Stomach smooth muscle (tissue), 2 donors: ENCODE results near the gene GGTLC2.
"Not testable (repeated sequence)": the region's sequence is repeated elsewhere in the genome, so short reads cannot be mapped to it uniquely, and the experiment has no call there.

ENCODE experiments used
- H3K27ac ChIP-seq: one replicate; pipeline ENCODE4 v1.7.0; 2013; ENCODE audit warnings: mild to moderate bottlenecking, low read length, inconsistent platforms
- H3K27me3 ChIP-seq, 2 donors: one replicate each; pipeline ENCODE4 v1.7.0; 2013; ENCODE audit warnings: low read length in 2 of 2; ENCODE audit not compliant: insufficient read depth in 2 of 2, control insufficient read depth in 1 of 2
- H3K36me3 ChIP-seq, 2 donors: one replicate each; pipeline ENCODE4 v1.7.0; 2013; ENCODE audit warnings: low read length in 2 of 2; ENCODE audit not compliant: control insufficient read depth in 2 of 2, insufficient read depth in 2 of 2
- H3K4me1 ChIP-seq: one replicate; pipeline ENCODE4 v1.7.0; 2013; ENCODE audit warnings: low read length; ENCODE audit not compliant: control insufficient read depth, insufficient read depth
- H3K4me3 ChIP-seq, 2 donors: one replicate each; pipeline ENCODE4 v1.7.0; 2013; ENCODE audit warnings: low read length in 2 of 2
- H3K9ac ChIP-seq, 2 donors: one replicate each; pipeline ENCODE4 v1.7.0; 2013; ENCODE audit warnings: low read length in 2 of 2, mild to moderate bottlenecking in 1 of 2
- H3K9me3 ChIP-seq, 2 donors: one replicate each; pipeline ENCODE4 v1.7.0; 2013; ENCODE audit warnings: low read length in 2 of 2; ENCODE audit not compliant: control insufficient read depth in 2 of 2
- donor health status: healthy.
- donor health status: Pancreatic carcinoma.

Gene GGTLC2

GRCh38 chr22:22683668-22684361 is 39.4 kb downstream of the GGTLC2 start:
- no peak overlapping the region for H3K9ac ChIP-seq
- H3K4me3 ChIP-seq, result no peak overlapping the region
- no peak overlapping the region for H3K27ac ChIP-seq
- H3K9me3 ChIP-seq, result no peaks in the 10 kb centered on the region
- no peaks in the 10 kb centered on the region for H3K27me3 ChIP-seq
- no peaks in the 10 kb centered on the region for H3K4me1 ChIP-seq
- H3K36me3 ChIP-seq, result no peaks in the 10 kb centered on the region

- Histone ChIP-seq H3K9ac (no peak overlapping the region), H3K27ac (no peak overlapping the region), H3K4me3 (no peak overlapping the region), H3K27me3 (no peaks in the 10 kb centered on the region), H3K36me3 (no peaks in the 10 kb centered on the region), H3K4me1 (no peaks in the 10 kb centered on the region), H3K9me3 (no peaks in the 10 kb centered on the region)
Observed at GRCh38 chr22:22684580-22685561, 40.5 kb downstream of the GGTLC2 start.

GRCh38 chr22:22685586-22685985 is 41.2 kb downstream of the GGTLC2 start:
- Histone ChIP-seq H3K9me3 (no peaks in the 10 kb centered on the region), H3K36me3 (no peaks in the 10 kb centered on the region), H3K9ac (no peak overlapping the region), H3K27me3 (no peaks in the 10 kb centered on the region), H3K4me1 (no peaks in the 10 kb centered on the region), H3K4me3 (no peak overlapping the region), H3K27ac (no peak overlapping the region)

GRCh38 chr22:22686202-22687115 is 42.0 kb downstream of the GGTLC2 start:
- H3K4me3 ChIP-seq, H3K36me3 ChIP-seq: not testable (repeated sequence)

GRCh38 chr22:22687638-22688500 is 43.5 kb downstream of the GGTLC2 start:
- H3K27ac ChIP-seq, result no peak overlapping the region

More at GRCh38 chr22:22686202-22687115, 42.0 kb downstream of the GGTLC2 start:
- not testable (repeated sequence) for H3K27ac ChIP-seq, H3K4me1 ChIP-seq, H3K9me3 ChIP-seq, H3K27me3 ChIP-seq, H3K9ac ChIP-seq

GRCh38 chr22:22689621-22690345 is 45.4 kb downstream of the GGTLC2 start:
- Histone ChIP-seq H3K27ac (no peak overlapping the region), H3K27me3 (peaks cover 0 to 2% of the 10 kb centered on the region in 2 donors), H3K36me3 (no peaks in the 10 kb centered on the region), H3K9ac (no peak overlapping the region), H3K4me3 (no peak overlapping the region), H3K4me1 (no peaks in the 10 kb centered on the region), H3K9me3 (no peaks in the 10 kb centered on the region)

More at GRCh38 chr22:22687638-22688500, 43.5 kb downstream of the GGTLC2 start:
- H3K27me3 ChIP-seq, result no peaks in the 10 kb centered on the region
- H3K36me3 ChIP-seq, result no peaks in the 10 kb centered on the region
- no peaks in the 10 kb centered on the region for H3K4me1 ChIP-seq
- H3K9ac ChIP-seq, result no peak overlapping the region
- no peaks in the 10 kb centered on the region for H3K9me3 ChIP-seq
- no peak overlapping the region for H3K4me3 ChIP-seq

GRCh38 chr22:22691055-22691454 is 46.6 kb downstream of the GGTLC2 start:
- no peaks in the 10 kb centered on the region for H3K9me3 ChIP-seq
- no peak overlapping the region for H3K4me3 ChIP-seq
- H3K27ac ChIP-seq, result no peak overlapping the region
- H3K36me3 ChIP-seq, result no peaks in the 10 kb centered on the region
- no peaks in the 10 kb centered on the region for H3K4me1 ChIP-seq
- no peak overlapping the region for H3K9ac ChIP-seq
- H3K27me3 ChIP-seq, result peaks cover 0 to 2% of the 10 kb centered on the region in 2 donors

- Histone ChIP-seq H3K4me3 (no peak overlapping the region), H3K9me3 (no peaks in the 10 kb centered on the region), H3K4me1 (no peaks in the 10 kb centered on the region), H3K27ac (no peak overlapping the region), H3K9ac (no peak overlapping the region), H3K27me3 (peaks cover 0 to 2% of the 10 kb centered on the region in 2 donors), H3K36me3 (no peaks in the 10 kb centered on the region)
Observed at GRCh38 chr22:22691716-22692701, 47.6 kb downstream of the GGTLC2 start.
